Gastrocnemius medialis (tissue), 4 donors: ENCODE results near the gene SLC18B1.

ENCODE experiments used
- CTCF ChIP-seq, 5 experiments: fragments of 450-650 bp in 3 of 5; fragments of 200-600 bp in 2 of 5; sonication (generic) in 2 of 5; IDR thresholded peaks in 4 of 5; conservative IDR thresholded peaks in 1 of 5; 1 replicate in 4 of 5; 2 replicates in 1 of 5; pipeline ENCODE4 v1.5.1; 2016 to 2019; ENCODE audit warnings: antibody characterized with exemption in 5 of 5, mild to moderate bottlenecking in 3 of 5, moderate library complexity in 3 of 5
- POLR2A ChIP-seq, 2 donors: fragments of 450-650 bp; IDR thresholded peaks; one replicate each; pipeline ENCODE4 v1.6.1; 2017; ENCODE audit warnings: antibody characterized with exemption in 2 of 2, mild to moderate bottlenecking in 2 of 2, moderate library complexity in 2 of 2

DNA sequence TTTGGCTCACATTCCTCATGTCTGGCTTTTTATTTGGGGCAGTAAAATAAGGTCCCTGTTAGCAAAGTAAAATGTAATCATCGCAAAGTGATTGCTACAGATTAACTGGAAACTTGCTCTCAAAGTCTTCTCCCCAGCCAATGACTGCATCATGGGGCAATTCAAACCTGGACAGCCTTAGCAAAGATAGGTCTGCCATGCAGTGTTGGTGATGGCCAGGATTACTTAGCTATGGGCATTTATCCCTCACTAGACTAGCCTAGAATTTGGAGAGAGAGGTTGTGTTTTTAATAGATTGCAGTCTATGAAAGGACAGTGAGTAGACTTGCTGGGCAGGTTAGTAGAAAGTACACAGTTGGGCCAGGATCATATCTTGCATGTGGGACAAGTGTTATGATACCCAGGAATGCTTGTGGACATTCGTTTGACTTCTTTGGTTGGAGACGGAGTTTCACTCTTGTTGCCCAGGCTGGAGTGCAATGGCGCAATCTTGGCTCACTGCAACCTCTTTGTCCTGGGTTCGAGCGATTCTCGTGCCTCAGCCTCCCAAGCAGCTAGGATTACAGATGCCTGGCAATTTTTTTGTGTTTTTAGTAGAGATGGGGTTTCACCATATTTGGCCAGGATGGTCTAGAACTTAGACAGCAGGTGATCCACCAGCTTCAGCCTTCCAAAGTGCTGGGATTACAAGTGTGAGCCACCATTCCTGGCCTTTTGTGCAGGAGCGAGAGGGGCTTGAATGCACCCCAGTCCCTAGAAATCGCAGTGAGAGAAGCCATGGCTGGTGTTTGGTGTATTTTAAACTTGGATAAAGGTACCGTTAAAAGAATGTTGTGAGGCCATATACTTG lies 19.3 kb upstream of the SLC18B1 start:
- TF ChIP-seq POLR2A (IDR thresholded peaks at IDR 0.05): no peak
- no peak for TF ChIP-seq CTCF (IDR thresholded peaks at IDR 0.05 in 4 of 5, conservative IDR thresholded peaks at IDR 0.05 in 1 of 5)
